Stimulated activated CD4-positive, alpha-beta T cell treated with anti-CD3 and anti-CD28 coated beads, Interleukin-1b, Interleukin-23, amount 100 ng/mL, for 1 hour (primary cell): Measurements from ENCODE around the gene AKNA.
A peak's percentile ranks its signal among the peaks of the same experiment; 100 is the strongest.

Source experiments
- DNase-seq, 2 donors: peaks; one replicate each; pipeline ENCODE4 v3.0.0-alpha.2; 2020; ENCODE audit warnings: low read depth in 2 of 2

Gene AKNA

GRCh38 chr9:114304416-114305188, 83.2 kb downstream of the AKNA start:
- no peak for DNase-seq

GRCh38 chr9:114303977-114304376, 83.8 kb downstream of the AKNA start:
- DNase-seq: no peak

- DNase-seq: no peak
Observed at GRCh38 chr9:114303571-114303970, 84.2 kb downstream of the AKNA start.

- DNase-seq: no peak
Observed at GRCh38 chr9:114302727-114303126, 85.1 kb downstream of the AKNA start.

DNA sequence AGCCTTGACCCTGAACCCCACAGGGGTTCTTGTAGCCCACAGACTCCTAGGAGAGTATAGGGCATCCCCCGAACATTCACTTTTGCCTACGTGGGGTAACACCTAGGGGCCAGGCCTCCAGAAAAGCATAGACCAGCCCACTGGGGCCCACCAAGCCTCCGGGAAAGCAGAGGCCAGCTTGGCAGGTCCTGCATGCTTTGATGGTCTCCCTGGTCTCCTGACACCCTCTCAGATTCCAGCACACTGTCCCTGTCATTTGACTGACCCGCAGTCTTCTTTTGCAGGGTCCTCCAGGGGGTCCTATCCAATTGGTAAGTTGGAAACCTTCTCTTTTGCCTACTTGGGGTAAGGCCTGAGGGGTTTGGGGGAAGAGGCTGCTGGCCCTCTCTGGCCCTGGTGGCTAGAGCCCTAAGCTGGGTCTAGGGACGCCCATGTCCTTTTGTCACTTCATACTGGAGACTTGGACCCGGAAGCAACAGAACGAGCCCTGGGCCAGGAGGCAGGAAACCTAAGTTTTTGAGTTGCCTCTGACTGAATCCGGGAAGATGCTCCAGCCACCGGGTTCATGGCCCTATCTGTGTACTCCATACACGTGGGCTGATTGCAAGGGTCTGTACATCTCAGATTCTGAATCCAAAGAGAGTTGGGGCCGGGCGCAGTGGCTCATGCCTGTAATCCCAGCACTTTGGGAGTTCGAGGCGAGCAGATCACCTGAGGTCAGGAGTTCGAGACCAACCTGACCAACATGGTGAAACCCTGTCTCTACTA, 85.8 kb downstream of the AKNA start:
- no peak for DNase-seq

GRCh38 chr9:114300846-114301797, 86.7 kb downstream of the AKNA start:
- no peak for DNase-seq

DNA sequence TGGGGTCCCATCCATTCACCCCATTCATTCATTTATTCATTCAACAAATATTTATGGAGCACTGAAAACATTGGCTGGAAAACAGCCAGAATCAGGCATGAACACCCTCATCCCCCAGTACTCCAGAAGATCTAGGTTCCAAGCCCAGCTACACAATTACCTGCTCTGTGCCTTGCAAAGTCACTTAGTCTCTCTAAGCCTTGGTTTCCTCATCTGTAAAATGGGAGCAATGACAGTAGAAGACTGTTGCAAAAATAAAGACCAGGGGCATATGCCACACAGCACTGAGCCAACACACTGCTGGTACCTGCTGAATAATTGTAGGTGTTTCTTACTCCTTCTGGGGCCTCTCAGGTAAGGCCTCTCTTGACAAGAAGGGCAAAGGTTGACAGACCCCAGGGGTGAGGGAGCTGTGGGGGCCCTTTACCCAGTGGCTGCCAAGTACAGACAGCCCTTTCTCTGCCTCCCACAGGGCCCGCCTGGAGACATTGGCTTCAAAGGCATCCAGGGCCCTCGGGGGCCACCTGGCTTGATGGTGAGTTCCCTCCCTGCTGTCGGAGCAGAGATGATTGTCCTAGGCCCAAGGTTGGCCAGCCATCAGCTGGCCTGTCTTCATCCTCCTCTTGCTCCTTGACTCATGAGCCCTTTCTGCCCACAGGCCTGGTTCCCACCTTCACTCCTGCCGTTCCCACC, 87.5 kb downstream of the AKNA start:
- DNase-seq: no peak

- DNase-seq: no peak
Observed at GRCh38 chr9:114299286-114300152, 88.3 kb downstream of the AKNA start.

DNA sequence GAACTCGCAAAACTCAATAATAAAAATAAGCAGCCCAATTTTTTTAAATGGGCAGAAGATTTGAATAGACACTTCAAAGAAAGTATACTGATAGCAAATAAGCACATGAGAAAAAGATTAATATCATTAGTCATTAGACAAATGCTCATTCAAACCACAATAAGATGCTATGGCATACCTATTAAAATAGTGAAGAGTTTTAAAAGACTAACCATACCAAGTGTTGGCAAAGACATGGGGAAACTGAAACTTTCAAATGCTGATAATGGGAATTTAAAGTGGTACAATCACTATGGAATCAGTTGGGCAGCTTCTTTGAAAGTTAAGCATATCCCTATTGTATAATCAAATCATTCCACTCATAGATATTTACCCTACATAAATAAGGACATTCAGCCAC, 91.4 kb downstream of the AKNA start:
- no peak for DNase-seq

DNA sequence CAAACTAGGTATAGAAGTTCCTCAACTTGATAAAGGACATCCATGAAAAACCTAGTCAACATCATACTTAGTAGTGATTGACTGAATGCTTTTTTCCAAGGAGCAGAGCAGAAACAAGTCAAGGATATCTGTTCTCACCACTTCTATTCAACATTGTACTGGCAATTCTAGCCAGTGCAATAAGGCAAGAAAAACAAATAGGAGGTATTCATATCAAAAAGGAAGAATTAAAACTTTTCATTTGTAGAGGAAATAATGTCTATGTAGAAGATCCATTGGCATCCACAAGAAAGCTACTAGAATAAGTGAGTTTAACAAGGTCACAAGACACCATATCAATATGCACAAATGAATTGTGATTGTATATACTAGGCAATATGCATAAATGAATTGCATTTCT, 93.1 kb downstream of the AKNA start:
- no peak for DNase-seq

GRCh38 chr9:114291886-114292590, 95.7 kb downstream of the AKNA start:
- no peak for DNase-seq

- DNase-seq: peak; percentile 30 to 60
Observed at GRCh38 chr9:114291064-114291474, 96.7 kb downstream of the AKNA start.

- DNase-seq: no peak
Observed at GRCh38 chr9:114290561-114290986, 97.2 kb downstream of the AKNA start.

- no peak for DNase-seq
Observed at GRCh38 chr9:114289571-114290481, 98.0 kb downstream of the AKNA start.

GRCh38 chr9:114289106-114289505, 98.7 kb downstream of the AKNA start:
- no peak for DNase-seq

DNA sequence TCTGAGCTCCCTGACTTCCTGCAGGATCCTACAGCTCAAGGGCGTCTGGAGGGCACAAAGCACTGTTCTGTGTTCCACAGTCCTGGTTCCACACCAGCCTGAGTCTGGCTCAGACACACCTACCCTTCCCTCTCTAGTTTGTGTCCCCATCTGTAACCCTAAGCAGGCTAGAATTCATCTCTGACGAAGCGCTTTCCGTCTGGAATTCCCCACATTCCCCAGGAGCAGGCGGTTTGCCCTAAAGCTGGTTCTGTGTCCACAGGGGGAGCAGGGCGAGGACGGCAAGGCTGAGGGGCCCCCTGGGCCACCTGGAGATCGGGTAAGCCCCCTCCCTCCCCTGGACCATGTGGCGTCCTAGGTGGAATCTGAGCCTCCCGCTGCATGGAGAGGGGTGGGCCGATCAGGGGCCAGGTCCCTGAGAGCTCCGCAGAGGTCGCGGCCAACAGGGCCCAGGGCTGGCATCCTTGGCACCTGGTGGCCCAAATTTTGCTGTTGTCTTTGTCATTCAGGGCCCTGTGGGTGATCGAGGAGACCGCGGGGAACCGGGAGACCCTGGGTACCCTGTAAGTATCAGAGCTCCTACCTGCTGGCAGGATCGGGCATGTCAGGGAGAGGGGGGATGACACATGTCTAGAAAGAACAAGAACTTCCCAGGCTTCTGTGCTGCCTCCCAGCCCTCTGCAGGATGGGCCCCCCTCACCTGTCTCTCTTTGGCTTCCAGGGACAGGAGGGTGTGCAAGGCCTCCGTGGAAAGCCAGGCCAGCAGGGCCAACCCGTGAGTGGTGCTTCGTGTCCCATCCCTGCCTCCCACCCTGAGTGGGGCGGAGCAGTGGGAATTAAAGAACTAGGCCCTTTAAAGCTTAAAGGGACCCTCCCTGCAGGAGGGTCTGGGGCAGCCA, 99.3 kb downstream of the AKNA start:
- no peak for DNase-seq

DNA sequence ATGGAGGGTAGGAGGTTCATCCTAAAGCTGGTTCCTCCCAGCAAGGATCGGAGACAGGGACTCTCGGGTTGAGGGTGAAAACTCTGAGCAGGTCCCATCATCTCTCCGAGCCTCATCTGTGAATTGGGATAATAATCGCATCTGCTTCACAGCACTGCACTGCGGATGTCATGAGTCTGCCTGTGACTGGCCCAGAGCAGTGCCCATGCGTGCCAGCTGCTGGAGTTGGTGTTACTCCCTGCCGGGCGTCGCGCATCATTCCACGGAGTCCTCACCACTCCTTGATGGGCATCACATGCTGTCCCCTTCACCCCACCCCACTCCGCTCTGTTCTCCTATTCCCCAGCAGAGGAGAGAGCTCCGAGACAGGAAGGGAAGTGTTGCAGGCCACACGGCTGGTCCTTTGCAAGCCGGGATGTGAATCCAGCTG, 100.0 kb downstream of the AKNA start:
- DNase-seq: no peak
